Kidney (tissue), 14 donors: ENCODE results near the gene IL1RAP. TPM values are rescaled to one million over a fixed set of nuclear protein-coding genes. Genes with fewer than 3 reads are reported as not detected.

ENCODE experiments used
- DNase-seq, 5 donors: peaks; one replicate each; pipeline ENCODE4 v3.0.0-alpha.2; 2013 to 2020
- FAIRE-seq: peaks from 2 replicates; lab custom pipeline; 2012; peaks lifted over from hg19 to GRCh38; lab: Jason Lieb, UNC
- H3K27ac ChIP-seq, 2 donors: one replicate each; pipeline ENCODE4 v1.7.0; 2013; ENCODE audit warnings: low read depth in 2 of 2, low read length in 2 of 2, inconsistent platforms in 1 of 2
- H3K27me3 ChIP-seq: one replicate; pipeline ENCODE4 v1.7.1; 2013; ENCODE audit warnings: low read length, inconsistent platforms; ENCODE audit not compliant: control insufficient read depth, insufficient read depth
- H3K36me3 ChIP-seq, 3 donors: one replicate each; pipeline versions ENCODE4 v1.7.0 to v1.7.1; 2013; ENCODE audit warnings: low read length in 3 of 3, control low read depth in 1 of 3, inconsistent platforms in 1 of 3; ENCODE audit not compliant: insufficient read depth in 3 of 3, control insufficient read depth in 2 of 3
- H3K4me1 ChIP-seq, 3 donors: one replicate each; pipeline versions ENCODE4 v1.7.0 to v1.7.1; 2013; ENCODE audit warnings: low read length in 3 of 3, inconsistent platforms in 1 of 3, low read depth in 1 of 3; ENCODE audit not compliant: control insufficient read depth in 2 of 3, insufficient read depth in 2 of 3
- H3K4me3 ChIP-seq, 3 donors: one replicate each; pipeline versions ENCODE4 v1.7.0 to v1.8.1; 2013; ENCODE audit warnings: low read length in 3 of 3, control low read depth in 1 of 3, inconsistent platforms in 1 of 3
- H3K9ac ChIP-seq, 3 donors: one replicate each; pipeline versions ENCODE4 v1.7.0 to v1.7.1; 2013; ENCODE audit warnings: low read length in 3 of 3, control low read depth in 1 of 3, inconsistent platforms in 1 of 3
- H3K9me3 ChIP-seq, 3 donors: one replicate each; pipeline versions ENCODE4 v1.7.0 to v1.7.1; 2013; ENCODE audit warnings: low read length in 3 of 3, control low read depth in 1 of 3, inconsistent platforms in 1 of 3; ENCODE audit not compliant: control insufficient read depth in 2 of 3, insufficient read depth in 1 of 3
- CTCF ChIP-seq: IDR thresholded peaks from 3 replicates; pipeline ENCODE4 v1.5.1; 2012; ENCODE audit warnings: mild to moderate bottlenecking, moderate library complexity, borderline replicate concordance; ENCODE audit not compliant: insufficient read depth; ENCODE audit errors: extremely low read depth
- intact Hi-C: fragments of 100-400 bp; cut with DNase I; formaldehyde crosslinking; loops from one replicate; pipeline ENCODE4 v1.11.1; 2022
- polyA plus RNA-seq: library from polyadenylated mRNA; stranded (reverse); fragments of 350-450 nt; fragmentation: Illumina TruSeq; extraction: RNeasy Lipid Tissue Mini Kit (QIAGEN cat#74804); gene quantifications from one replicate; pipeline ENCODE4 v1.2.3, GENCODE V29; 2014; ENCODE audit warnings: low read depth, low replicate concordance; ENCODE audit not compliant: insufficient read depth
- total RNA-seq: library from RNA; stranded (reverse); fragmentation: NEBNext Ultra II Directional; extraction: Animal tissue kit (Norgen Biotek cat#: 25700); gene quantifications from one replicate; pipeline ENCODE4 v1.2.1, GENCODE V29; 2021
- donor health status: control.
- donor health status: control.
- donor health status: control.
- donor health status: control.
- donor health status: control.
- donor health status: DM: yes; HTN: yes; CAD: no.
- donor health status: Normal renal cell carcinoma (clear cell type).

The IL1RAP gene
- total and polyA plus RNA-seq, 2 donors from 2014 or later = 1.7 to 10.0 TPM

GRCh38 chr3:190585805-190586630, 72.1 kb downstream of the IL1RAP start:
- FAIRE-seq = no peak

GRCh38 chr3:190586631-190587011, 72.7 kb downstream of the IL1RAP start:
- DNase-seq (peak in 1 of 5 donors; percentile 15), FAIRE-seq (no peak)
- no peak overlapping the region for H3K27ac ChIP-seq
- H3K9ac ChIP-seq = no peak overlapping the region
- no peak overlapping the region for H3K4me3 ChIP-seq
- intact Hi-C loops = no loop called here
- H3K4me1 ChIP-seq = no peaks in the 10 kb centered on the region
- TF ChIP-seq CTCF = no peak
- H3K36me3 ChIP-seq = no peaks in the 10 kb centered on the region
- no peaks in the 10 kb centered on the region for H3K27me3 ChIP-seq
- H3K9me3 ChIP-seq = no peaks in the 10 kb centered on the region

More at GRCh38 chr3:190585805-190586630, 72.1 kb downstream of the IL1RAP start:
- no peak overlapping the region for H3K27ac ChIP-seq
- DNase-seq = no peak
- intact Hi-C loops = no loop called here
- no peaks in the 10 kb centered on the region for H3K27me3 ChIP-seq
- H3K36me3 ChIP-seq = no peaks in the 10 kb centered on the region
- no peak overlapping the region for H3K4me3 ChIP-seq
- no peak for TF ChIP-seq CTCF
- no peaks in the 10 kb centered on the region for H3K9me3 ChIP-seq
- H3K9ac ChIP-seq = no peak overlapping the region
- H3K4me1 ChIP-seq = no peaks in the 10 kb centered on the region

- no peaks in the 10 kb centered on the region for H3K36me3 ChIP-seq
- H3K4me3 ChIP-seq = no peak overlapping the region
- no peaks in the 10 kb centered on the region for H3K9me3 ChIP-seq
- H3K4me1 ChIP-seq = no peaks in the 10 kb centered on the region
- DNase-seq (no peak), FAIRE-seq (no peak)
- H3K9ac ChIP-seq = no peak overlapping the region
- no peaks in the 10 kb centered on the region for H3K27me3 ChIP-seq
- TF ChIP-seq CTCF = no peak
- intact Hi-C loops = no loop called here
- no peak overlapping the region for H3K27ac ChIP-seq
These were observed 74.7 kb downstream of the IL1RAP start for GRCh38 chr3:190588570-190588969.

GRCh38 chr3:190589326-190589725, 75.4 kb downstream of the IL1RAP start:
- H3K36me3 ChIP-seq = no peaks in the 10 kb centered on the region

More at GRCh38 chr3:190589326-190589725, 75.4 kb downstream of the IL1RAP start:
- no peaks in the 10 kb centered on the region for H3K9me3 ChIP-seq
- H3K4me1 ChIP-seq = no peaks in the 10 kb centered on the region
- H3K9ac ChIP-seq = no peak overlapping the region
- no peak for DNase-seq
- no peak for TF ChIP-seq CTCF
- H3K4me3 ChIP-seq = no peak overlapping the region
- no peak for FAIRE-seq
- H3K27me3 ChIP-seq = no peaks in the 10 kb centered on the region
- H3K27ac ChIP-seq = no peak overlapping the region
- intact Hi-C loops = no loop called here
